Epithelial cell of esophagus (primary cell): ENCODE data around the gene ACVR1C.

ENCODE experiments used
- DNase-seq: peaks from one replicate; pipeline ENCODE4 v3.0.0; 2010; ENCODE audit warnings: low read depth
- H3K4me3 ChIP-seq: 2 replicates; pipeline ENCODE4 v1.5.1; 2011; ENCODE audit warnings: mild to moderate bottlenecking, low read length, control low read depth
- CTCF ChIP-seq: IDR thresholded peaks from 2 replicates; pipeline ENCODE4 v1.5.1; 2011; ENCODE audit warnings: low read depth, mild to moderate bottlenecking, low read length, control low read depth, inconsistent platforms; ENCODE audit not compliant: insufficient read depth; ENCODE audit errors: missing control alignments

ACVR1C gene

GRCh38 chr2:157628477-157629415 lies at the start of gene ACVR1C:
ACVR1C (minus strand) TSS chr2:157628864; CDS start chr2:157628644, 220 bp downstream.
- DNase-seq = peak; percentile 64
- TF ChIP-seq CTCF = peak; percentile 53
- peak within 1 kb of the TSS; percentile 47 for H3K4me3 ChIP-seq

- DNase-seq = no peak
- no peak for TF ChIP-seq CTCF
- no peak overlapping the region for H3K4me3 ChIP-seq
Observed at GRCh38 chr2:157677941-157678340, 49.3 kb upstream of the ACVR1C start.

- no peak overlapping the region for H3K4me3 ChIP-seq
- no peak for TF ChIP-seq CTCF
- DNase-seq = peak; percentile 87
Observed at GRCh38 chr2:157672129-157672528, 43.5 kb upstream of the ACVR1C start.

- H3K4me3 ChIP-seq = no peak overlapping the region
- TF ChIP-seq CTCF = no peak
- peak; percentile 42 for DNase-seq
Observed at GRCh38 chr2:157662401-157662800, 33.7 kb upstream of the ACVR1C start.

- no peak overlapping the region for H3K4me3 ChIP-seq
- no peak for DNase-seq
- TF ChIP-seq CTCF = no peak
Observed at GRCh38 chr2:157661776-157662175, 33.1 kb upstream of the ACVR1C start.

GRCh38 chr2:157657858-157658257 lies 29.2 kb upstream of the ACVR1C start:
- no peak overlapping the region for H3K4me3 ChIP-seq
- DNase-seq = no peak
- TF ChIP-seq CTCF = no peak
